Astrocyte (in vitro differentiated cells and primary cell): ENCODE measurements around the gene PRKCH. TPM values are rescaled to one million over a fixed set of nuclear protein-coding genes. Genes with fewer than 3 reads are reported as not detected.

Experiments
- DNase-seq: peaks from one replicate; pipeline ENCODE4 v3.0.0-alpha.2; 2010; ENCODE audit warnings: low read depth
- FAIRE-seq: peaks from 2 replicates; lab custom pipeline; 2011; peaks lifted over from hg19 to GRCh38; lab: Jason Lieb, UNC
- H2AFZ ChIP-seq: 2 replicates; pipeline ENCODE4 v1.6.0; 2012; ENCODE audit warnings: low read depth, low read length, inconsistent platforms
- H3K27ac ChIP-seq: 2 replicates; pipeline ENCODE4 v1.5.1; 2011; ENCODE audit warnings: low read depth, low read length, inconsistent platforms
- H3K27me3 ChIP-seq: 2 replicates; pipeline ENCODE4 v1.6.0; 2011; ENCODE audit warnings: low read length, inconsistent platforms; ENCODE audit not compliant: insufficient read depth
- H3K36me3 ChIP-seq: 2 replicates; pipeline ENCODE4 v1.5.1; 2011; ENCODE audit warnings: low read length, inconsistent platforms; ENCODE audit not compliant: insufficient read depth
- H3K4me1 ChIP-seq: 2 replicates; pipeline ENCODE4 v1.5.1; 2011; ENCODE audit warnings: low read length, inconsistent platforms; ENCODE audit not compliant: insufficient read depth
- H3K4me2 ChIP-seq: 2 replicates; pipeline ENCODE4 v1.6.0; 2012; ENCODE audit warnings: low read length, inconsistent platforms
- H3K4me3 ChIP-seq: 2 replicates; pipeline ENCODE4 v1.5.1; 2011; ENCODE audit warnings: low read depth, mild to moderate bottlenecking, low read length, inconsistent platforms; ENCODE audit not compliant: insufficient read depth
- H3K79me2 ChIP-seq: 2 replicates; pipeline ENCODE4 v1.6.0; 2012; ENCODE audit warnings: mild to moderate bottlenecking, low read length, inconsistent platforms; ENCODE audit not compliant: insufficient read depth
- H3K9ac ChIP-seq: 2 replicates; pipeline ENCODE4 v1.6.0; 2012; ENCODE audit warnings: mild to moderate bottlenecking, low read length, inconsistent platforms
- H3K9me3 ChIP-seq: 2 replicates; pipeline ENCODE4 v1.5.1; 2012; ENCODE audit warnings: low read depth, mild to moderate bottlenecking, low read length, inconsistent platforms; ENCODE audit not compliant: insufficient read depth
- H4K20me1 ChIP-seq: 2 replicates; pipeline ENCODE4 v1.6.0; 2012; ENCODE audit warnings: low read length, inconsistent platforms; ENCODE audit not compliant: insufficient read depth
- H3K27ac Mint-ChIP-seq: one replicate; pipeline ENCODE4 v1.8.0; 2021; ENCODE audit warnings: mild to moderate bottlenecking, mixed read lengths; ENCODE audit not compliant: unreplicated experiment
- H3K27me3 Mint-ChIP-seq: one replicate; pipeline ENCODE4 v1.8.0; 2021; ENCODE audit warnings: low read depth, mixed read lengths; ENCODE audit not compliant: unreplicated experiment
- H3K36me3 Mint-ChIP-seq: one replicate; pipeline ENCODE4 v1.8.0; 2021; ENCODE audit warnings: low read depth, mixed read lengths; ENCODE audit not compliant: unreplicated experiment
- H3K4me1 Mint-ChIP-seq: one replicate; pipeline ENCODE4 v1.8.0; 2021; ENCODE audit warnings: low read depth, mixed read lengths; ENCODE audit not compliant: unreplicated experiment
- H3K4me3 Mint-ChIP-seq: one replicate; pipeline ENCODE4 v1.8.0; 2021; ENCODE audit warnings: mild to moderate bottlenecking, moderate library complexity, mixed read lengths; ENCODE audit not compliant: unreplicated experiment
- H3K9me3 Mint-ChIP-seq: one replicate; pipeline ENCODE4 v1.8.0; 2021; ENCODE audit warnings: mild to moderate bottlenecking, mixed read lengths; ENCODE audit not compliant: unreplicated experiment
- CTCF ChIP-seq: IDR thresholded peaks from 2 replicates; pipeline ENCODE4 v1.5.1; 2011; ENCODE audit warnings: low read depth, mild to moderate bottlenecking, inconsistent platforms, low read length, moderate library complexity; ENCODE audit not compliant: insufficient read depth
- EZH2 ChIP-seq: IDR thresholded peaks from 2 replicates; pipeline ENCODE4 v1.6.1; 2012; ENCODE audit warnings: mild to moderate bottlenecking, low read length, inconsistent platforms; ENCODE audit not compliant: insufficient read depth
- total RNA-seq: library from RNA; stranded (reverse); gene quantifications from 2 replicates; pipeline ENCODE4 v1.2.1, GENCODE V29; 2021

PRKCH gene
- total RNA-seq, 1 donor from 2014 or later, result 6.0 TPM

- Histone ChIP-seq H3K9ac (peak overlapping the region; percentile 81), H4K20me1 (no peaks in the 10 kb centered on the region), H3K36me3 (no peaks in the 10 kb centered on the region), H3K4me1 (peaks cover 82% of the 10 kb centered on the region), H2AFZ (no peak overlapping the region), H3K4me2 (peak overlapping the region; percentile 51), H3K4me3 (no peak overlapping the region), H3K79me2 (no peaks in the 10 kb centered on the region), H3K27ac (peak overlapping the region; percentile 99), H3K9me3 (no peaks in the 10 kb centered on the region), H3K27me3 (no peaks in the 10 kb centered on the region)
- DNase-seq (no peak), FAIRE-seq (no peak)
- peaks cover 82% of the 10 kb centered on the region for H3K4me1 Mint-ChIP-seq
- H3K27ac Mint-ChIP-seq, result peak overlapping the region; percentile 100
- peak overlapping the region; percentile 36 for H3K4me3 Mint-ChIP-seq
- no peaks in the 10 kb centered on the region for H3K9me3 Mint-ChIP-seq
- no peaks in the 10 kb centered on the region for H3K36me3 Mint-ChIP-seq
- H3K27me3 Mint-ChIP-seq, result no peaks in the 10 kb centered on the region
- TF ChIP-seq CTCF (no peak), EZH2 (no peak)
Observed at GRCh38 chr14:61563880-61564617, 242.7 kb downstream of the PRKCH start.

GRCh38 chr14:61564618-61565091 lies 243.3 kb downstream of the PRKCH start:
- peak overlapping the region; percentile 36 for H3K4me3 Mint-ChIP-seq
- FAIRE-seq, result peak; percentile 77
- peak overlapping the region; percentile 100 for H3K27ac Mint-ChIP-seq
- no peaks in the 10 kb centered on the region for H3K27me3 Mint-ChIP-seq
- Histone ChIP-seq H3K27me3 (no peaks in the 10 kb centered on the region), H3K9me3 (no peaks in the 10 kb centered on the region), H4K20me1 (no peaks in the 10 kb centered on the region), H3K27ac (peak overlapping the region; percentile 99), H2AFZ (no peak overlapping the region), H3K79me2 (no peaks in the 10 kb centered on the region), H3K4me1 (peaks cover 88% of the 10 kb centered on the region), H3K9ac (peak overlapping the region; percentile 81), H3K4me2 (peak overlapping the region; percentile 51), H3K36me3 (no peaks in the 10 kb centered on the region), H3K4me3 (no peak overlapping the region)
- TF ChIP-seq EZH2 (no peak), CTCF (no peak)
- H3K9me3 Mint-ChIP-seq, result no peaks in the 10 kb centered on the region
- peaks cover 88% of the 10 kb centered on the region for H3K4me1 Mint-ChIP-seq
- DNase-seq, result peak; percentile 99
- H3K36me3 Mint-ChIP-seq, result no peaks in the 10 kb centered on the region

- H3K27ac Mint-ChIP-seq, result peak overlapping the region; percentile 100
- Histone ChIP-seq H3K27me3 (no peaks in the 10 kb centered on the region), H3K4me2 (peak overlapping the region; percentile 38), H2AFZ (no peak overlapping the region), H3K4me1 (peaks cover 90% of the 10 kb centered on the region), H3K9ac (peak overlapping the region; percentile 81), H3K36me3 (no peaks in the 10 kb centered on the region), H4K20me1 (no peaks in the 10 kb centered on the region), H3K4me3 (no peak overlapping the region), H3K27ac (peak overlapping the region; percentile 99), H3K9me3 (no peaks in the 10 kb centered on the region), H3K79me2 (no peaks in the 10 kb centered on the region)
- no peaks in the 10 kb centered on the region for H3K27me3 Mint-ChIP-seq
- H3K4me1 Mint-ChIP-seq, result peaks cover 88% of the 10 kb centered on the region
- no peak for TF ChIP-seq EZH2
- TF ChIP-seq CTCF, result no peak
- DNase-seq (no peak), FAIRE-seq (no peak)
- H3K4me3 Mint-ChIP-seq, result no peak overlapping the region
- H3K36me3 Mint-ChIP-seq, result no peaks in the 10 kb centered on the region
- no peaks in the 10 kb centered on the region for H3K9me3 Mint-ChIP-seq
Observed at GRCh38 chr14:61565181-61565580, 243.8 kb downstream of the PRKCH start.
